Vagina (tissue), 2 donors: Measurements from ENCODE around the gene ZNF536. TPM values are rescaled to one million over a fixed set of nuclear protein-coding genes. Genes with fewer than 3 reads are reported as not detected.

Source experiments
- DNase-seq, 2 donors: peaks; one replicate each; pipeline ENCODE4 v3.0.0-alpha.2; 2017; ENCODE audit errors: extremely low spot score in 2 of 2
- H3K27ac ChIP-seq: fragments of 200-600 bp; sonication (generic); one replicate; pipeline ENCODE4 v1.5.1; 2019
- H3K27me3 ChIP-seq: fragments of 200-600 bp; sonication (generic); one replicate; pipeline ENCODE4 v1.5.1; 2019
- H3K36me3 ChIP-seq, 2 donors: fragments of 200-600 bp; sonication (generic); one replicate each; pipeline ENCODE4 v1.5.1; 2017 to 2019
- H3K4me1 ChIP-seq: fragments of 200-600 bp; sonication (generic); one replicate; pipeline ENCODE4 v1.5.1; 2019
- H3K4me3 ChIP-seq, 2 donors: fragments of 200-600 bp; sonication (generic); 1 replicate in 1 of 2; 2 replicates in 1 of 2; pipeline ENCODE4 v1.5.1; 2016 to 2019
- H3K9me3 ChIP-seq: fragments of 200-600 bp; sonication (generic); one replicate; pipeline ENCODE4 v1.5.1; 2019
- CTCF ChIP-seq, 3 experiments: fragments of 450-650 bp in 2 of 3; fragments of 200-600 bp in 1 of 3; sonication (generic) in 1 of 3; IDR thresholded peaks; one replicate each; pipeline ENCODE4 v1.5.1; 2017 to 2019; ENCODE audit warnings: antibody characterized with exemption in 3 of 3, mild to moderate bottlenecking in 2 of 3, moderate library complexity in 2 of 3
- POLR2A ChIP-seq, 2 donors: fragments of 450-650 bp; IDR thresholded peaks; one replicate each; pipeline ENCODE4 v1.6.1; 2017; ENCODE audit warnings: antibody characterized with exemption in 2 of 2, mild to moderate bottlenecking in 2 of 2, moderate library complexity in 2 of 2
- POLR2AphosphoS5 ChIP-seq, 2 donors: sonication (generic); formaldehyde crosslinking; IDR thresholded peaks; one replicate each; pipeline ENCODE4 v1.9.0; 2017; ENCODE audit warnings: antibody characterized with exemption in 2 of 2, mild to moderate bottlenecking in 2 of 2, low read depth in 1 of 2; ENCODE audit not compliant: insufficient read depth in 1 of 2
- intact Hi-C: fragments of 100-400 bp; cut with DNase I; formaldehyde crosslinking; loops from one replicate; pipeline ENCODE4 v1.15.1; 2023
- total RNA-seq: library from RNA; depleted of rRNA; stranded (reverse); fragments of >200 nt; gene quantifications from one replicate; pipeline ENCODE4 v1.2.3, GENCODE V29; 2016

The ZNF536 gene
- total RNA-seq, 1 donor from 2014 or later, result 2.5 TPM

- H3K27ac ChIP-seq, result no peak overlapping the region
- no peak for TF ChIP-seq POLR2AphosphoS5 (IDR thresholded peaks at IDR 0.05; ENCODE audit: insufficient read depth in 1 of 2, low read depth in 1 of 2)
- TF ChIP-seq POLR2A (IDR thresholded peaks at IDR 0.05), result no peak
- TF ChIP-seq CTCF (IDR thresholded peaks at IDR 0.05), result no peak
- intact Hi-C loops, result no loop called here
- H3K4me3 ChIP-seq, result no peak overlapping the region
- no peaks in the 10 kb centered on the region for H3K27me3 ChIP-seq
- no peaks in the 10 kb centered on the region for H3K4me1 ChIP-seq
- DNase-seq, result no peak
- H3K36me3 ChIP-seq, result no peaks in the 10 kb centered on the region
- H3K9me3 ChIP-seq, result no peaks in the 10 kb centered on the region
Observed at GRCh38 chr19:30559446-30559845, 187.3 kb downstream of the ZNF536 start.

GRCh38 chr19:30562981-30563380 is 190.8 kb downstream of the ZNF536 start:
- H3K27me3 ChIP-seq, result no peaks in the 10 kb centered on the region
- no peaks in the 10 kb centered on the region for H3K36me3 ChIP-seq
- H3K4me1 ChIP-seq, result no peaks in the 10 kb centered on the region
- no peak overlapping the region for H3K4me3 ChIP-seq
- no peak for DNase-seq
- no peaks in the 10 kb centered on the region for H3K9me3 ChIP-seq
- TF ChIP-seq POLR2A (IDR thresholded peaks at IDR 0.05) (no peak), POLR2AphosphoS5 (IDR thresholded peaks at IDR 0.05; ENCODE audit: insufficient read depth in 1 of 2, low read depth in 1 of 2) (no peak), CTCF (IDR thresholded peaks at IDR 0.05) (no peak)
- intact Hi-C loops, result no loop called here
- H3K27ac ChIP-seq, result no peak overlapping the region

- H3K9me3 ChIP-seq, result no peaks in the 10 kb centered on the region
Observed at GRCh38 chr19:30563691-30564090, 191.5 kb downstream of the ZNF536 start.

GRCh38 chr19:30564551-30565011 is 192.4 kb downstream of the ZNF536 start:
- TF ChIP-seq CTCF (IDR thresholded peaks at IDR 0.05), result no peak
- no peak for TF ChIP-seq POLR2A (IDR thresholded peaks at IDR 0.05)
- no peak for TF ChIP-seq POLR2AphosphoS5 (IDR thresholded peaks at IDR 0.05; ENCODE audit: insufficient read depth in 1 of 2, low read depth in 1 of 2)
- no peaks in the 10 kb centered on the region for H3K9me3 ChIP-seq
- no peaks in the 10 kb centered on the region for H3K27me3 ChIP-seq
- H3K36me3 ChIP-seq, result no peaks in the 10 kb centered on the region
- H3K27ac ChIP-seq, result no peak overlapping the region
- H3K4me3 ChIP-seq, result no peak overlapping the region
- intact Hi-C loops, result no loop called here
- no peak for DNase-seq
- H3K4me1 ChIP-seq, result no peaks in the 10 kb centered on the region

More at GRCh38 chr19:30563691-30564090, 191.5 kb downstream of the ZNF536 start:
- Histone ChIP-seq H3K4me1 (no peaks in the 10 kb centered on the region), H3K4me3 (no peak overlapping the region), H3K27me3 (no peaks in the 10 kb centered on the region), H3K27ac (no peak overlapping the region), H3K36me3 (no peaks in the 10 kb centered on the region)
- intact Hi-C loops, result no loop called here
- no peak for DNase-seq
- TF ChIP-seq POLR2AphosphoS5 (IDR thresholded peaks at IDR 0.05; ENCODE audit: insufficient read depth in 1 of 2, low read depth in 1 of 2) (no peak), CTCF (IDR thresholded peaks at IDR 0.05) (no peak), POLR2A (IDR thresholded peaks at IDR 0.05) (no peak)

GRCh38 chr19:30565636-30566035 is 193.5 kb downstream of the ZNF536 start:
- no peaks in the 10 kb centered on the region for H3K9me3 ChIP-seq
- no peak overlapping the region for H3K4me3 ChIP-seq
- no peak overlapping the region for H3K27ac ChIP-seq
- no peaks in the 10 kb centered on the region for H3K4me1 ChIP-seq
- no peaks in the 10 kb centered on the region for H3K27me3 ChIP-seq
- TF ChIP-seq CTCF (IDR thresholded peaks at IDR 0.05) (no peak), POLR2A (IDR thresholded peaks at IDR 0.05) (no peak), POLR2AphosphoS5 (IDR thresholded peaks at IDR 0.05; ENCODE audit: insufficient read depth in 1 of 2, low read depth in 1 of 2) (no peak)
- H3K36me3 ChIP-seq, result no peaks in the 10 kb centered on the region
- intact Hi-C loops, result no loop called here
- DNase-seq, result no peak
